Tibial artery (tissue), 4 donors: ENCODE results near the gene BACH2.

Experiments used
- DNase-seq, 2 donors: peaks; one replicate each; pipeline ENCODE4 v3.0.0-alpha.2; 2019
- H3K27ac ChIP-seq, 2 donors: fragments of 200-600 bp; sonication (generic) in 1 of 2; 1 replicate in 1 of 2; 2 replicates in 1 of 2; pipeline ENCODE4 v1.5.1; 2018 to 2019; ENCODE audit warnings: mild to moderate bottlenecking in 1 of 2
- H3K27me3 ChIP-seq, 2 donors: fragments of 200-600 bp; sonication (generic) in 1 of 2; one replicate each; pipeline versions ENCODE4 v1.5.1 to v1.6.0; 2016 to 2019
- H3K36me3 ChIP-seq, 3 donors: fragments of 200-600 bp; sonication (generic) in 2 of 3; one replicate each; pipeline ENCODE4 v1.5.1; 2016 to 2019; ENCODE audit warnings: mild to moderate bottlenecking in 2 of 3
- H3K4me1 ChIP-seq, 4 donors: fragments of 200-600 bp; sonication (generic) in 2 of 4; 1 replicate in 3 of 4; 2 replicates in 1 of 4; pipeline ENCODE4 v1.5.1; 2016 to 2019
- H3K4me3 ChIP-seq, 2 donors: fragments of 200-600 bp; sonication (generic) in 1 of 2; 1 replicate in 1 of 2; 2 replicates in 1 of 2; pipeline ENCODE4 v1.5.1; 2018 to 2019; ENCODE audit warnings: mild to moderate bottlenecking in 2 of 2
- H3K9me3 ChIP-seq, 3 donors: fragments of 200-600 bp; sonication (generic) in 1 of 3; one replicate each; pipeline ENCODE4 v1.5.1; 2016 to 2019
- CTCF ChIP-seq, 2 experiments: fragments of 200-600 bp in 1 of 2; fragments of 450-650 bp in 1 of 2; IDR thresholded peaks; one replicate each; pipeline ENCODE4 v1.5.1; 2017 to 2019; ENCODE audit warnings: antibody characterized with exemption in 2 of 2, mild to moderate bottlenecking in 1 of 2, moderate library complexity in 1 of 2
- intact Hi-C: fragments of 100-400 bp; cut with DNase I; formaldehyde crosslinking; loops from one replicate; pipeline ENCODE4 v1.15.0; 2023; ENCODE audit warnings: low total_unique reads

Gene BACH2

GRCh38 chr6:90111387-90111786 is 185.3 kb downstream of the BACH2 start:
- TF ChIP-seq CTCF (IDR thresholded peaks at IDR 0.05), result no peak
- Histone ChIP-seq H3K27me3 (no peaks in the 10 kb centered on the region), H3K36me3 (no peaks in the 10 kb centered on the region), H3K4me1 (no peaks in the 10 kb centered on the region), H3K27ac (no peak overlapping the region), H3K9me3 (peaks cover 0 to 12% (median 0%) of the 10 kb centered on the region in 3 donors), H3K4me3 (no peak overlapping the region)
- intact Hi-C loops, result no loop called here
- DNase-seq, result no peak

GRCh38 chr6:90110971-90111370 is 185.7 kb downstream of the BACH2 start:
- no peak overlapping the region for H3K27ac ChIP-seq
- peaks cover 0 to 12% (median 0%) of the 10 kb centered on the region in 3 donors for H3K9me3 ChIP-seq
- H3K4me1 ChIP-seq, result no peaks in the 10 kb centered on the region
- TF ChIP-seq CTCF (IDR thresholded peaks at IDR 0.05), result no peak
- no peak overlapping the region for H3K4me3 ChIP-seq
- H3K36me3 ChIP-seq, result no peaks in the 10 kb centered on the region
- no peak for DNase-seq
- intact Hi-C loops, result no loop called here
- H3K27me3 ChIP-seq, result no peaks in the 10 kb centered on the region

- no peak for DNase-seq
- TF ChIP-seq CTCF (IDR thresholded peaks at IDR 0.05), result no peak
- Histone ChIP-seq H3K36me3 (no peaks in the 10 kb centered on the region), H3K27ac (no peak overlapping the region), H3K27me3 (no peaks in the 10 kb centered on the region), H3K4me1 (no peaks in the 10 kb centered on the region), H3K9me3 (peaks cover 0 to 12% (median 0%) of the 10 kb centered on the region in 3 donors), H3K4me3 (no peak overlapping the region)
- intact Hi-C loops, result no loop called here
Measured at GRCh38 chr6:90109141-90109540, 187.5 kb downstream of the BACH2 start.

- no peak for DNase-seq
Measured at GRCh38 chr6:90107771-90108282, 188.8 kb downstream of the BACH2 start.

GRCh38 chr6:90107371-90107770 is 189.3 kb downstream of the BACH2 start:
- Histone ChIP-seq H3K27ac (no peak overlapping the region), H3K9me3 (no peaks in the 10 kb centered on the region), H3K4me3 (no peak overlapping the region), H3K36me3 (no peaks in the 10 kb centered on the region), H3K27me3 (no peaks in the 10 kb centered on the region), H3K4me1 (peaks cover 0 to 2% (median 0%) of the 10 kb centered on the region in 4 donors)
- TF ChIP-seq CTCF (IDR thresholded peaks at IDR 0.05), result no peak
- intact Hi-C loops, result no loop called here
- no peak for DNase-seq

More at GRCh38 chr6:90107771-90108282, 188.8 kb downstream of the BACH2 start:
- no peak for TF ChIP-seq CTCF (IDR thresholded peaks at IDR 0.05)
- Histone ChIP-seq H3K27ac (no peak overlapping the region), H3K4me3 (no peak overlapping the region), H3K27me3 (no peaks in the 10 kb centered on the region), H3K36me3 (no peaks in the 10 kb centered on the region), H3K9me3 (peaks cover 0 to under 1% (median 0%) of the 10 kb centered on the region in 3 donors), H3K4me1 (no peaks in the 10 kb centered on the region)
- intact Hi-C loops, result no loop called here

- DNase-seq, result no peak
- no peaks in the 10 kb centered on the region for H3K27me3 ChIP-seq
- no peak overlapping the region for H3K4me3 ChIP-seq
- no peaks in the 10 kb centered on the region for H3K9me3 ChIP-seq
- no peaks in the 10 kb centered on the region for H3K36me3 ChIP-seq
- intact Hi-C loops, result no loop called here
- peaks cover 0 to 9% (median 0%) of the 10 kb centered on the region in 4 donors for H3K4me1 ChIP-seq
- no peak for TF ChIP-seq CTCF (IDR thresholded peaks at IDR 0.05)
- no peak overlapping the region for H3K27ac ChIP-seq
Measured at GRCh38 chr6:90106449-90106848, 190.2 kb downstream of the BACH2 start.
